Melanocyte of skin (primary cell): ENCODE measurements around the gene NKAPD1. TPM values are rescaled to one million over a fixed set of nuclear protein-coding genes. Genes with fewer than 3 reads are reported as not detected.

Experiments used
- small RNA-seq, 2 donors: library from RNA; depleted of rRNA; stranded (forward); fragments of <200 nt; gene quantifications; one replicate each; pipeline ENCODE3, GENCODE V24; 2012
- total RNA-seq, 2 donors: library from RNA; depleted of rRNA; stranded (reverse); fragments of >200 nt; gene quantifications; 2 replicates each; pipeline ENCODE4 v1.2.3, GENCODE V29; 2012

Gene NKAPD1
- total RNA-seq: 10 to 100 TPM; 18.3 to 22.0 TPM

GRCh38 chr11:112073941-112074811 lies at the start of gene NKAPD1, which contains the start of gene PIH1D2:
Gene NKAPD1 (plus strand): TSS chr11:112074299. CDS start chr11:112075575, 1,276 bp downstream.
Gene PIH1D2 (minus strand): TSS chr11:112074017. CDS start chr11:112073174, 843 bp downstream.

DNA sequence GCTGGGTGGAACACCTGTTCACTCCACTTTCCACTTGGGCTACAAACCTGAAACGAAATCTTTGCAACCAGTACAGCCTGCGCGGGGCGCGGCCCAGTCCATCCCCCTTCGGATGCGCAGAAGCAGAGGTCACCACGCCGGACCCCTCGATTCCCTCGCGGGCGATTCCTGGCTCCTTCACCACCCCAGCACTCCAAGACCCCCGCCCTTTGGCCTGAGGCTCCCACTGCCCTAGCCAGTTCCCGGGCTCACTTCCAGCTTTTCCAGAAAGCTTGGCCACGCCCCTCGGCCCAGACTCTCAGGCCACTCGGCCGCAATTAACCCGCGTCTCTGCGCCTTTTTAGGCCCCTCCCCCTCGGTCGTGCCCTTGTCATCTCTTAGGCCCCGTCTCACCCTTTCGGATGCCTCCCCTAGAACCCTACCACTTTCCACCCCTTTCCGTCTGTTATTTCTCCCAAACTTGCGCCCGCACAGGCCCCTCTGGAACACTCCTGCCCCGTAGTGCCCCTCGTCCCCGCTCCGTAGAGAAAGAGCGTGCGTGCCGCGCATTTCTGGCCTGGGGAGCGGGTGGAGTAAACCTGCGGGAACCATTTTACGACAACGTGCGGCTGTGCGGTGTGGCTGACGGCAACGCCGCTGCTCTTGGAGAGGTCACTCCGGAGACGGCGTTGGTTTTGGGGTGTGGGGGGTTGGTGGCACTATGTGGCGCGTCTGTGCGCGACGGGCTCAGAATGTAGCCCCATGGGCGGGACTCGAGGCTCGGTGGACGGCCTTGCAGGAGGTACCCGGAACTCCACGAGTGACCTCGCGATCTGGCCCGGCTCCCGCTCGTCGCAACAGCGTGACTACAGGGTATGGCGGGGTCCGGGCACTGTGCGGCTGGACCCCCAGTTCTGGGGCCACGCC lies 49.1 kb upstream of the NKAPD1 start, which contains the start of gene DLAT:
Gene DLAT (plus strand): TSS at position 636 of the 906 bp plus-strand sequence. CDS start 65 bp downstream, at position 701.

GRCh38 chr11:112086422-112087191 lies 12.5 kb downstream of the NKAPD1 start, which contains the start of the genes SDHD and TIMM8B:
Gene SDHD (plus strand): TSS chr11:112086873. CDS start chr11:112086908, 35 bp downstream.
Gene TIMM8B (minus strand): TSS chr11:112086756. CDS start chr11:112086723, 33 bp downstream.

Small RNAs within 50 kb of the gene (small RNA-seq; reads per million reads assigned to genes)
- gene AP000907.3 (0 reads per million in 2 donors), gene RNU6-893P (0 reads per million in 2 donors)

Other genes starting within 250 kb of the NKAPD1 start
- 10 to 100 TPM; 38.5 to 44.6 TPM for gene ALG9, start 202.7 kb upstream of the NKAPD1 start, total RNA-seq
- 1 to 10 TPM; 6.0 to 6.5 TPM for gene FDXACB1, start 195.1 kb upstream of the NKAPD1 start, total RNA-seq
- 10 to 100 TPM; 13.3 to 29.9 TPM for gene CFAP68, start 194.8 kb upstream of the NKAPD1 start, total RNA-seq
- 10 to 100 TPM; 63.3 to 92.9 TPM for gene CRYAB, start 162.5 kb upstream of the NKAPD1 start, total RNA-seq
- gene HSPB2, start 161.6 kb upstream of the NKAPD1 start, total RNA-seq: 1 to 10 TPM in 1 of 2 donors, under 1 TPM in 1; 1.00 to 3.1 TPM
- gene C11orf52, start 155.4 kb upstream of the NKAPD1 start, total RNA-seq: 1 to 10 TPM in 1 of 2 donors, under 1 TPM in 1; under 0.01 to 1.4 TPM
- gene DIXDC1, start 137.0 kb upstream of the NKAPD1 start, total RNA-seq: 10 to 100 TPM; 11.7 TPM
- gene DLAT, start 48.9 kb upstream of the NKAPD1 start, total RNA-seq: 10 to 100 TPM; 60.6 to 83.9 TPM
- 1 to 10 TPM; 1.3 to 3.4 TPM for gene PIH1D2, start 282 bp upstream of the NKAPD1 start, total RNA-seq
- 10 to 100 TPM; 68.5 to 99.9 TPM for gene TIMM8B, start 12.5 kb downstream of the NKAPD1 start, total RNA-seq
- gene SDHD, start 12.6 kb downstream of the NKAPD1 start, total RNA-seq: 100 to 1,000 TPM; 141 to 148 TPM
- under 1 TPM; 0.33 to 0.34 TPM for gene IL18, start 89.8 kb downstream of the NKAPD1 start, total RNA-seq
- under 1 TPM; under 0.01 to 0.34 TPM for gene TEX12, start 93.1 kb downstream of the NKAPD1 start, total RNA-seq
- 1 to 10 TPM in 1 of 2 donors, under 1 TPM in 1; 0.33 to 1.7 TPM for gene BCO2, start 101.2 kb downstream of the NKAPD1 start, total RNA-seq
- 10 to 100 TPM; 25.1 to 52.6 TPM for gene PTS, start 152.1 kb downstream of the NKAPD1 start, total RNA-seq
- not detected for gene PLET1, start 186.6 kb downstream of the NKAPD1 start, total RNA-seq